WTC11 (cell line): ENCODE results near the gene ALDH1A2. TPM values are rescaled to one million over a fixed set of nuclear protein-coding genes. Genes with fewer than 3 reads are reported as not detected.

Experiments
- ATAC-seq: fragments of 200-7000 bp; cut with Tn5 transposase; 2 replicates; pipeline ENCODE4 v1.10.0; 2021; ENCODE audit warnings: mild to moderate bottlenecking, moderate library complexity
- CTCF ChIA-PET: fragments of 300-600 bp; sonication (Branson Sonifier 250); formaldehyde crosslinking; loops from one replicate; lab custom pipeline; 2021; ENCODE audit warnings: antibody characterized with exemption; lab: Charles Lee
- POLR2A ChIA-PET: fragments of 350-600 bp; sonication (Branson Sonifier 250); formaldehyde crosslinking; loops from one replicate; lab custom pipeline; 2021; ENCODE audit warnings: antibody characterized with exemption; lab: Charles Lee
- DNase-seq: peaks from one replicate; pipeline ENCODE4 v3.0.0; 2021; ENCODE audit warnings: low spot score
- H3K27ac Mint-ChIP-seq: 2 replicates; pipeline ENCODE4 v1.8.0; 2021; ENCODE audit warnings: mixed read lengths
- H3K27me3 Mint-ChIP-seq: 2 replicates; pipeline ENCODE4 v1.8.0; 2021; ENCODE audit warnings: low read depth, mild to moderate bottlenecking, moderate library complexity, mixed read lengths
- H3K36me3 Mint-ChIP-seq: 2 replicates; pipeline ENCODE4 v1.8.0; 2021; ENCODE audit warnings: mixed read lengths
- H3K4me1 Mint-ChIP-seq: 2 replicates; pipeline ENCODE4 v1.8.0; 2022; ENCODE audit warnings: mixed read lengths
- H3K4me3 Mint-ChIP-seq: 2 replicates; pipeline ENCODE4 v1.8.0; 2021; ENCODE audit warnings: mild to moderate bottlenecking, moderate library complexity, mixed read lengths
- H3K9me3 Mint-ChIP-seq: 2 replicates; pipeline ENCODE4 v1.8.0; 2021; ENCODE audit warnings: mixed read lengths
- ATF1 ChIP-seq: sonication (generic); formaldehyde crosslinking; IDR thresholded peaks from 2 replicates; pipeline ENCODE4 v1.8.1; 2023; ENCODE audit warnings: mild to moderate bottlenecking, moderate library complexity, missing genetic modification reagents
- FOXP1 ChIP-seq: sonication (generic); formaldehyde crosslinking; IDR thresholded peaks from 2 replicates; pipeline ENCODE4 v1.8.0; 2022; ENCODE audit warnings: missing genetic modification reagents, mild to moderate bottlenecking, moderate library complexity, borderline replicate concordance
- GTF2I ChIP-seq: fragments of 250-450 bp; sonication (Bioruptor Pico); conservative IDR thresholded peaks from 2 replicates; pipeline ENCODE4 v1.4.0; 2021; ENCODE audit warnings: mild to moderate bottlenecking
- NFATC4 ChIP-seq: fragments of 250-450 bp; sonication (Bioruptor Pico); IDR thresholded peaks from 2 replicates; pipeline ENCODE4 v1.9.0; 2021; ENCODE audit warnings: mild to moderate bottlenecking
- PREB ChIP-seq: sonication (generic); formaldehyde crosslinking; IDR thresholded peaks from 2 replicates; pipeline ENCODE4 v1.8.1; 2022; ENCODE audit warnings: mild to moderate bottlenecking, missing genetic modification reagents, moderate library complexity, borderline replicate concordance
- TCF7 ChIP-seq: sonication (generic); formaldehyde crosslinking; IDR thresholded peaks from 2 replicates; pipeline ENCODE4 v1.8.0; 2022; ENCODE audit warnings: mild to moderate bottlenecking, low read depth, missing genetic modification reagents, moderate library complexity
- TEAD1 ChIP-seq: sonication (generic); formaldehyde crosslinking; IDR thresholded peaks from 2 replicates; pipeline ENCODE4 v1.8.0; 2022; ENCODE audit warnings: mild to moderate bottlenecking, missing genetic modification reagents
- ZNF416 ChIP-seq: fragments of 250-450 bp; sonication (Bioruptor Pico); IDR thresholded peaks from 2 replicates; pipeline ENCODE4 v1.9.0; 2021; ENCODE audit warnings: mild to moderate bottlenecking, inconsistent platforms
- total RNA-seq: library from RNA; stranded (reverse); gene quantifications from 3 replicates; pipeline ENCODE4 v1.2.3, GENCODE V29; 2021
- TF ChIP-seq, protein P1 (sequence below): fragments of 250-450 bp; sonication (Bioruptor Pico); IDR thresholded peaks from 2 replicates; pipeline ENCODE4 v1.9.0; 2021; ENCODE audit warnings: mild to moderate bottlenecking
- TF ChIP-seq, protein P2 (sequence below): sonication (generic); formaldehyde crosslinking; IDR thresholded peaks from 2 replicates; pipeline ENCODE4 v1.8.0; 2022; ENCODE audit warnings: mild to moderate bottlenecking, missing genetic modification reagents
- TF ChIP-seq, protein P3 (sequence below): sonication (generic); formaldehyde crosslinking; IDR thresholded peaks from 2 replicates; pipeline ENCODE4 v1.8.1; 2022; ENCODE audit warnings: missing genetic modification reagents, borderline replicate concordance
- TF ChIP-seq, protein P4 (sequence below): sonication (generic); formaldehyde crosslinking; IDR thresholded peaks from 2 replicates; pipeline ENCODE4 v1.8.1; 2023; ENCODE audit warnings: mild to moderate bottlenecking, missing genetic modification reagents, borderline replicate concordance

The ALDH1A2 gene
- total RNA-seq, 1 experiment from 2014 or later = 1.1 TPM

DNA sequence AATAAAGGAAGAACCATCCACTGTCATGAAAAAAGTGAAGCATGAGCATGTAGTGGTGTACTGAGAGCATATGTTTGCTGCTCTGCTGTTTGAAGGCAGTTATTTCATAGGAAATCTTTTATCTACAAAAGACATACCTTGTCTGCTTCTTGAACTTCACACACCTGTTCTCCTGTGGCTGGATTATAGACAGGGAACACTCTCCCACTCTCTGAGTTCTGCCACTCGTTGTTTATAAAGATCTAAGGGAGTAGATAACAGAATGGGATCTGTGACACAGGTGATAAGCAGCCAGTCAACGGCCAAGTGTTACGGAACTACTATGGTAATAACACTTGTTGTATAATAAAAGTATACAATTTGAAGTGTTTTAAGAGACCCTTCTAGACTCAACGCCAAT, 51.5 kb downstream of the ALDH1A2 start:
- no peaks in the 10 kb centered on the region for H3K36me3 Mint-ChIP-seq
- no peak for ATAC-seq
- CTCF ChIA-PET = interaction anchor here (0.5 kb wide), 1 partner anchor 263 kb away, joined by 3 read pairs; no protein-coding TSS in a partner anchor
- no peak overlapping the region for H3K27ac Mint-ChIP-seq
- TF ChIP-seq TEAD1 = no peak
- no peak for TF ChIP-seq PREB (CRISPR knock-in tag)
- no peak for TF ChIP-seq ATF1 (CRISPR knock-in tag)
- TF ChIP-seq, protein P1, sequence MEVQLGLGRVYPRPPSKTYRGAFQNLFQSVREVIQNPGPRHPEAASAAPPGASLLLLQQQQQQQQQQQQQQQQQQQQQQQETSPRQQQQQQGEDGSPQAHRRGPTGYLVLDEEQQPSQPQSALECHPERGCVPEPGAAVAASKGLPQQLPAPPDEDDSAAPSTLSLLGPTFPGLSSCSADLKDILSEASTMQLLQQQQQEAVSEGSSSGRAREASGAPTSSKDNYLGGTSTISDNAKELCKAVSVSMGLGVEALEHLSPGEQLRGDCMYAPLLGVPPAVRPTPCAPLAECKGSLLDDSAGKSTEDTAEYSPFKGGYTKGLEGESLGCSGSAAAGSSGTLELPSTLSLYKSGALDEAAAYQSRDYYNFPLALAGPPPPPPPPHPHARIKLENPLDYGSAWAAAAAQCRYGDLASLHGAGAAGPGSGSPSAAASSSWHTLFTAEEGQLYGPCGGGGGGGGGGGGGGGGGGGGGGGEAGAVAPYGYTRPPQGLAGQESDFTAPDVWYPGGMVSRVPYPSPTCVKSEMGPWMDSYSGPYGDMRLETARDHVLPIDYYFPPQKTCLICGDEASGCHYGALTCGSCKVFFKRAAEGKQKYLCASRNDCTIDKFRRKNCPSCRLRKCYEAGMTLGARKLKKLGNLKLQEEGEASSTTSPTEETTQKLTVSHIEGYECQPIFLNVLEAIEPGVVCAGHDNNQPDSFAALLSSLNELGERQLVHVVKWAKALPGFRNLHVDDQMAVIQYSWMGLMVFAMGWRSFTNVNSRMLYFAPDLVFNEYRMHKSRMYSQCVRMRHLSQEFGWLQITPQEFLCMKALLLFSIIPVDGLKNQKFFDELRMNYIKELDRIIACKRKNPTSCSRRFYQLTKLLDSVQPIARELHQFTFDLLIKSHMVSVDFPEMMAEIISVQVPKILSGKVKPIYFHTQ (CRISPR knock-in tag) = no peak
- TF ChIP-seq, protein P2, sequence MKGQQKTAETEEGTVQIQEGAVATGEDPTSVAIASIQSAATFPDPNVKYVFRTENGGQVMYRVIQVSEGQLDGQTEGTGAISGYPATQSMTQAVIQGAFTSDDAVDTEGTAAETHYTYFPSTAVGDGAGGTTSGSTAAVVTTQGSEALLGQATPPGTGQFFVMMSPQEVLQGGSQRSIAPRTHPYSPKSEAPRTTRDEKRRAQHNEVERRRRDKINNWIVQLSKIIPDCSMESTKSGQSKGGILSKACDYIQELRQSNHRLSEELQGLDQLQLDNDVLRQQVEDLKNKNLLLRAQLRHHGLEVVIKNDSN (CRISPR knock-in tag) = no peak
- TF ChIP-seq TCF7 (CRISPR knock-in tag) = no peak
- TF ChIP-seq NFATC4 (CRISPR knock-in tag) = no peak
- H3K4me3 Mint-ChIP-seq = no peak overlapping the region
- H3K9me3 Mint-ChIP-seq = no peaks in the 10 kb centered on the region
- POLR2A ChIA-PET = no interaction called here
- DNase-seq = no peak
- H3K4me1 Mint-ChIP-seq = peaks cover 17% of the 10 kb centered on the region
- peaks cover 8% of the 10 kb centered on the region for H3K27me3 Mint-ChIP-seq

- TF ChIP-seq GTF2I (CRISPR knock-in tag) = no peak
- TF ChIP-seq, protein P1 (CRISPR knock-in tag) = no peak
- TF ChIP-seq FOXP1 = no peak
- TF ChIP-seq, protein P3, sequence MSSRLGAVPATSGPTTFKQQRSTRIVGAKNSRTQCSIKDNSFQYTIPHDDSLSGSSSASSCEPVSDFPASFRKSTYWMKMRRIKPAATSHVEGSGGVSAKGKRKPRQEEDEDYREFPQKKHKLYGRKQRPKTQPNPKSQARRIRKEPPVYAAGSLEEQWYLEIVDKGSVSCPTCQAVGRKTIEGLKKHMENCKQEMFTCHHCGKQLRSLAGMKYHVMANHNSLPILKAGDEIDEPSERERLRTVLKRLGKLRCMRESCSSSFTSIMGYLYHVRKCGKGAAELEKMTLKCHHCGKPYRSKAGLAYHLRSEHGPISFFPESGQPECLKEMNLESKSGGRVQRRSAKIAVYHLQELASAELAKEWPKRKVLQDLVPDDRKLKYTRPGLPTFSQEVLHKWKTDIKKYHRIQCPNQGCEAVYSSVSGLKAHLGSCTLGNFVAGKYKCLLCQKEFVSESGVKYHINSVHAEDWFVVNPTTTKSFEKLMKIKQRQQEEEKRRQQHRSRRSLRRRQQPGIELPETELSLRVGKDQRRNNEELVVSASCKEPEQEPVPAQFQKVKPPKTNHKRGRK = no peak
- no peak for TF ChIP-seq ZNF416 (CRISPR knock-in tag)
- TF ChIP-seq, protein P4, sequence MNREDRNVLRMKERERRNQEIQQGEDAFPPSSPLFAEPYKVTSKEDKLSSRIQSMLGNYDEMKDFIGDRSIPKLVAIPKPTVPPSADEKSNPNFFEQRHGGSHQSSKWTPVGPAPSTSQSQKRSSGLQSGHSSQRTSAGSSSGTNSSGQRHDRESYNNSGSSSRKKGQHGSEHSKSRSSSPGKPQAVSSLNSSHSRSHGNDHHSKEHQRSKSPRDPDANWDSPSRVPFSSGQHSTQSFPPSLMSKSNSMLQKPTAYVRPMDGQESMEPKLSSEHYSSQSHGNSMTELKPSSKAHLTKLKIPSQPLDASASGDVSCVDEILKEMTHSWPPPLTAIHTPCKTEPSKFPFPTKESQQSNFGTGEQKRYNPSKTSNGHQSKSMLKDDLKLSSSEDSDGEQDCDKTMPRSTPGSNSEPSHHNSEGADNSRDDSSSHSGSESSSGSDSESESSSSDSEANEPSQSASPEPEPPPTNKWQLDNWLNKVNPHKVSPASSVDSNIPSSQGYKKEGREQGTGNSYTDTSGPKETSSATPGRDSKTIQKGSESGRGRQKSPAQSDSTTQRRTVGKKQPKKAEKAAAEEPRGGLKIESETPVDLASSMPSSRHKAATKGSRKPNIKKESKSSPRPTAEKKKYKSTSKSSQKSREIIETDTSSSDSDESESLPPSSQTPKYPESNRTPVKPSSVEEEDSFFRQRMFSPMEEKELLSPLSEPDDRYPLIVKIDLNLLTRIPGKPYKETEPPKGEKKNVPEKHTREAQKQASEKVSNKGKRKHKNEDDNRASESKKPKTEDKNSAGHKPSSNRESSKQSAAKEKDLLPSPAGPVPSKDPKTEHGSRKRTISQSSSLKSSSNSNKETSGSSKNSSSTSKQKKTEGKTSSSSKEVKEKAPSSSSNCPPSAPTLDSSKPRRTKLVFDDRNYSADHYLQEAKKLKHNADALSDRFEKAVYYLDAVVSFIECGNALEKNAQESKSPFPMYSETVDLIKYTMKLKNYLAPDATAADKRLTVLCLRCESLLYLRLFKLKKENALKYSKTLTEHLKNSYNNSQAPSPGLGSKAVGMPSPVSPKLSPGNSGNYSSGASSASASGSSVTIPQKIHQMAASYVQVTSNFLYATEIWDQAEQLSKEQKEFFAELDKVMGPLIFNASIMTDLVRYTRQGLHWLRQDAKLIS (CRISPR knock-in tag) = no peak
- no peak overlapping the region for H3K4me3 Mint-ChIP-seq
- H3K9me3 Mint-ChIP-seq = peaks cover 16% of the 10 kb centered on the region
- 0 out of 2 replicates have a peak, but pooled peaks cover 2% of the 10 kb centered on the region for H3K36me3 Mint-ChIP-seq
- ChIA-PET CTCF (interaction anchor here (0.8 to 1.0 kb wide), 2 partner anchors 55 to 60 kb away, joined by 3 to 4 read pairs; no protein-coding TSS in a partner anchor), POLR2A (no interaction called here)
- DNase-seq (no peak), ATAC-seq (no peak)
- H3K27me3 Mint-ChIP-seq = peaks cover 8% of the 10 kb centered on the region
- peaks cover 17% of the 10 kb centered on the region for H3K4me1 Mint-ChIP-seq
- H3K27ac Mint-ChIP-seq = no peak overlapping the region
Measured at GRCh38 chr15:58010983-58011382, 54.5 kb downstream of the ALDH1A2 start.
